ENCODE measurements around the gene TRIM29. TPM values are rescaled to one million over a fixed set of nuclear protein-coding genes. Genes with fewer than 3 reads are reported as not detected.
"Not testable (repeated sequence)": the region's sequence is repeated elsewhere in the genome, so short reads cannot be mapped to it uniquely, and the experiment has no call there.

TRIM29 gene
- total and polyA plus RNA-seq, 9 of the 15 experiments (the other 6 are each of a cell fraction or from before 2014, with no cell fraction given): 0.08 to 1.4 (median 0.42) TPM; not detected in 2

DNA sequence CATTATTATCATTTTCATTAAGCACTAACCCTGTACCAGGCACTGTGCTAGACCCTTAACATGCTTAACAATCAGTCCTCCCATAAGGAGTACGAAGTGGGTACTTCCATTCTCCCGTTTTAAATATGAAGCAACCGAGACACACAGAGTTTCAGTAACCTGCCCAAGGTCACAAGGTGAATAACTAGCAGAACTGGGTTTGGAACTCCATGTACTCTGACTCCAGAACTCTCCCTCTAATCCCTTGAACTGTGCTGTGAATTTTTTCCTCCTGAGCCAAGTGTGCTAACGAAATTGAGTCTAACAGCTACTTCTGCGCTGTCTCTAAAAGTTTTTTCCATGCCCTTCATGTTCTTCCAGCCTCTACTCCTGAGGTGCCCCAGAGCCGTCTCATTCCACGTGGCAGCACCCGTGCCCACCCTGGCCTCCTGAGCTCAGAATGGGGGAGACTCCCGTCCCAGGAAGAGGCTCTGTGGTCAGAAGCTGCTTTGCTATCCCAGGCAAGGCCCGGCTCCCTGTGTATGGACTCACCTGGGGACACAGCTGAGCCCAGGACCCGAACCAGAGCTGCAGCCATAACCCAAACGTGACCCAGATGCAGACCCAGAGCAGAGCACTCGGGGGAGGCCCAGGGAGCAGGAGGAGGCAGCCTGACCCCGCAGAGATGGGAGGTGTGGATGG, 8.6 kb upstream of the TRIM29 start (continued):
- TF ChIP-seq, protein P1, sequence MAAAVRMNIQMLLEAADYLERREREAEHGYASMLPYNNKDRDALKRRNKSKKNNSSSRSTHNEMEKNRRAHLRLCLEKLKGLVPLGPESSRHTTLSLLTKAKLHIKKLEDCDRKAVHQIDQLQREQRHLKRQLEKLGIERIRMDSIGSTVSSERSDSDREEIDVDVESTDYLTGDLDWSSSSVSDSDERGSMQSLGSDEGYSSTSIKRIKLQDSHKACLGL (CRISPR knock-in tag; IDR thresholded peaks at IDR 0.05; ENCODE audit: borderline replicate concordance, poor library complexity, severe bottlenecking): no peak
- no peak for TF ChIP-seq ZNF133 (CRISPR knock-in tag; IDR thresholded peaks at IDR 0.05)

DNA sequence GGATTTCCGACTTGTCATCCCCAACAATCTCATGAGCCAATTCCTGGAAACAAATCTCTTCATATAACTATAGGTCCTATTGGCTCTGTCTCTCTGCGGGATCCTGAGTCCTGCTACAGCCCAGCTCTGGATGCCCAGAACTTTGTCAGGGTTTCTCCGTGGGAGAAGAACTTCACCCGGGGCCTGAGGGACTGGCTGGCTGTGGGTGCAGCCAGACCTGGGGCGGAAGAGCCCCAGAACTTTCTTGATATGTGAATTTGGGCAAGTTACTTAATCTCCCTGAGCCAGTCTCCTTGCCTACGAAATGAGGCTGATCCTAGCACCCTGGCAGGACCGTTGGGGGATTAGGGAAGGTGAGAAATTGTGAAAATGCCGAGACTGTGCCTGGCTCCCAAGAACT, 6.6 kb upstream of the TRIM29 start:
- H3K79me2 ChIP-seq (ENCODE audit: control insufficient read depth, insufficient read depth, low read length): no peaks in the 10 kb centered on the region
- 0 out of 2 replicates have a peak, but pooled peaks cover 7% of the 10 kb centered on the region for H4K20me1 ChIP-seq (replicated peaks; ENCODE audit: control insufficient read depth, insufficient read depth, low read length)
- H3K27me3 ChIP-seq (ENCODE audit: control insufficient read depth in 2 of 2, insufficient read depth in 2 of 2, low read length in 2 of 2): peaks cover 0 to 57% of the 10 kb centered on the region in 2 experiments
- 3% methylated on average over 8 of the region's 8 CpGs for WGBS (ENCODE audit: insufficient coverage, low coverage, missing lambda C conversion rate)
- H3K27ac ChIP-seq (ENCODE audit: extremely low read depth, low read depth, low read length): no peak overlapping the region
- no peaks in the 10 kb centered on the region for H3K9me3 ChIP-seq (replicated peaks; ENCODE audit: control insufficient read depth, insufficient read depth, low read depth, low read length)
- H2AFZ ChIP-seq (ENCODE audit: low read depth, low read length): no peak overlapping the region
- no peak for ATAC-seq
- no peak overlapping the region for H3K4me3 ChIP-seq
- H3K9ac ChIP-seq (ENCODE audit: insufficient read depth in 1 of 2, low read depth in 2 of 2, low read length in 2 of 2): no peak overlapping the region
- no peaks in the 10 kb centered on the region for H3K4me1 ChIP-seq (replicated peaks in 1 of 2; ENCODE audit: control insufficient read depth in 2 of 2, insufficient read depth in 2 of 2, low read length in 2 of 2)
- no peaks in the 10 kb centered on the region for H3K9me1 ChIP-seq (ENCODE audit: control insufficient read depth, insufficient read depth, low read length)
- in situ Hi-C loops (cut with MboI) (no loop called here), intact Hi-C loops (cut with micrococcal nuclease) (no loop called here)
- TF ChIP-seq HMGN3 (IDR thresholded peaks at IDR 0.05; ENCODE audit: borderline replicate concordance, extremely low read depth, insufficient read length, low read depth, low read length) (no peak), ZNF644 (tag; IDR thresholded peaks at IDR 0.05; ENCODE audit: low read depth) (no peak), ATF7 (IDR thresholded peaks at IDR 0.05) (no peak), DDX20 (tag; IDR thresholded peaks at IDR 0.05; ENCODE audit: low read depth) (no peak), PML (IDR thresholded peaks at IDR 0.05; ENCODE audit: low read length) (no peak), KDM4B (IDR thresholded peaks at IDR 0.05; ENCODE audit: borderline replicate concordance in 2 of 2, low read depth in 1 of 2) (no peak), SAFB2 (IDR thresholded peaks at IDR 0.05; ENCODE audit: borderline replicate concordance, low read depth, low read length, severe bottlenecking) (no peak), MAZ (CRISPR knock-in tag; conservative IDR thresholded peaks at IDR 0.05 in 1 of 2, IDR thresholded peaks at IDR 0.05 in 1 of 2) (no peak), POLR2AphosphoS5 (IDR thresholded peaks at IDR 0.05; ENCODE audit: control insufficient read depth, insufficient read depth, low read depth, low read length) (no peak), ZNF785 (CRISPR knock-in tag; IDR thresholded peaks at IDR 0.05) (no peak), NR3C1 (CRISPR knock-in tag; IDR thresholded peaks at IDR 0.05) (no peak), GTF2F1 (IDR thresholded peaks at IDR 0.05; ENCODE audit: low read depth, low read length) (no peak), NFATC3 (IDR thresholded peaks at IDR 0.05) (no peak)
- no peaks in the 10 kb centered on the region for H3K36me3 ChIP-seq (ENCODE audit: control insufficient read depth, insufficient read depth, low read length)
- BruUV-seq (replicated peaks): no TSS peak
- POLR2A ChIA-PET: no interaction called here
- DNase-seq (ENCODE audit: extremely low read depth in 1 of 4, low spot score in 3 of 4): peak in 1 of 4 experiments; percentile 1
- FAIRE-seq: no peak
- CTCF ChIA-PET (ENCODE audit: low intra/inter-chr PET ratio): no interaction called here
- no peak overlapping the region for H3K4me2 ChIP-seq (ENCODE audit: insufficient read depth, low read length)

DNA sequence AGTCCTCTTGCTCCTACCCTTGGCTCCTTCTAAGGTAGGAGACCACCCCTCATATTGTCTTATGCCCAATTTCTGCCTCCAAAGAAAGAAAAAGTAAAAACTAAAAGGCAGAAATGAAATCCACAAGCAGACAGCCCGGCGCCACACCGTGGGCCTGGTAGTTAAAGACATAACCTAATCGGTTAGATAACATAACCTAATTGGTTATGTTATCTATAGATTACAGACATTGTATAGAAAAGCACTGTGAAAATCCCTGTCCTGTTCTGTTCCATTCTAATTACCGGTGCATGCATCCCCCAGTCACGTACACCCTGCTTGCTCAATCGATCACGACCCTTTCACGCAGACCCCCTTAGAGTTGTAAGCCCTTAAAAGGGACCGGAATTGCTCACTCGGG, 5.6 kb upstream of the TRIM29 start:
- DNase-seq (ENCODE audit: extremely low read depth in 1 of 4, low spot score in 3 of 4); CTCF ChIA-PET (ENCODE audit: low intra/inter-chr PET ratio): not testable (repeated sequence)
- POLR2A ChIA-PET: interaction anchor here (0.6 kb wide), 1 partner anchor 22 kb away, joined by 3 read pairs; no protein-coding TSS in a partner anchor

More for the DNA sequence above, 5.6 kb upstream of the TRIM29 start:
- in situ Hi-C loops (cut with MboI); H3K4me3 ChIP-seq; H3K27ac ChIP-seq (ENCODE audit: extremely low read depth, low read depth, low read length); intact Hi-C loops (cut with micrococcal nuclease); ATAC-seq; H2AFZ ChIP-seq (ENCODE audit: low read depth, low read length); H3K79me2 ChIP-seq (ENCODE audit: control insufficient read depth, insufficient read depth, low read length); H3K4me1 ChIP-seq (replicated peaks in 1 of 2; ENCODE audit: control insufficient read depth in 2 of 2, insufficient read depth in 2 of 2, low read length in 2 of 2); H3K4me2 ChIP-seq (ENCODE audit: insufficient read depth, low read length); FAIRE-seq; H3K36me3 ChIP-seq (ENCODE audit: control insufficient read depth, insufficient read depth, low read length); H3K9me1 ChIP-seq (ENCODE audit: control insufficient read depth, insufficient read depth, low read length); H3K9me3 ChIP-seq (replicated peaks; ENCODE audit: control insufficient read depth, insufficient read depth, low read depth, low read length); BruUV-seq (replicated peaks); H3K9ac ChIP-seq (ENCODE audit: insufficient read depth in 1 of 2, low read depth in 2 of 2, low read length in 2 of 2): not testable (repeated sequence)
- peaks cover 13% of the 10 kb centered on the region; the same call in 1 of the 2 replicates for H4K20me1 ChIP-seq (replicated peaks; ENCODE audit: control insufficient read depth, insufficient read depth, low read length)
- H3K27me3 ChIP-seq (ENCODE audit: control insufficient read depth in 2 of 2, insufficient read depth in 2 of 2, low read length in 2 of 2): peaks cover 0 to 62% of the 10 kb centered on the region in 2 experiments
- WGBS (ENCODE audit: insufficient coverage, low coverage, missing lambda C conversion rate): 0% methylated on average over 11 of the region's 11 CpGs
